GM12872 (cell line): Measurements from ENCODE around the gene IL17RE.

Source experiments
- TF ChIP-seq, protein P1 (sequence below): IDR thresholded peaks from 3 replicates; pipeline ENCODE4 v1.5.1; 2011; ENCODE audit warnings: low read depth, mild to moderate bottlenecking, low read length, moderate library complexity; ENCODE audit not compliant: insufficient read depth

The IL17RE gene

DNA sequence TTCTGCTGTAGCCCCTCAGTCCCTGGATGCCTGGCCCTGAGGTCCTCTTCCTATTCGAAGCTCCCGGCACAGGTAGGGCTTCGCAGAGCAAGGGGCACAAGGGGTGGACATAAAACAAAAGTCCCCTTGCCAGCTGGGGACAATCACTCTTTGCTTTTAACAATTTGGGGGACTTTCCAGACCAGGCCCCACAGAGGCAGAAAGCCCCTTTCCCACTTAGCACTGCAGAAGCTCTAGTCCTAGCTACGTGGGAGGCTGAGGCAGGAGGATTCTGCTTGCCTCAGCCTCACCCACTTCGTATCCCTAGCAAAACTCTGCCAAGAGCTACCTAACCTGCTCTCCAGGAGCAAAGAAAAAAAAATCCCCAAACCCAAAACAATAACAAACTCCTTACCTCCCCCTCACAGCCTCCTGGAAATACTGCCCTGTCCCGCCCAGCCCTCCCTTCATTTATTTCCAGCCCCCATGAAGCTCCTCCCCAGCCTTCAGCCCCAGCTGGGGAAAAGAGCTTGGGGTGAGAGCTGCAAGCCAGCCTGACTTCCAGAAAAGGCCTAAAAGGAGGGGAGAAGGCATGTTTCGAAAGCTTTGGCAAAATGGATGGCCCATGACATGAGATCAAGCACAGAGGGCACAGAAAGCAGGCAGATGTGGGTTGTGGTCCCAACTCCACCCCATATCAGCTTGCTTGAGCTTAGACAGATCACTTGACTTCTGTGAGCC lies 22.7 kb upstream of the IL17RE start, which contains the start of gene CIDEC:
CIDEC (minus strand) TSS at position 424 of the 720 bp plus-strand sequence. CDS start 1,767 bp downstream, outside the sequence.
- TF ChIP-seq, protein P1, sequence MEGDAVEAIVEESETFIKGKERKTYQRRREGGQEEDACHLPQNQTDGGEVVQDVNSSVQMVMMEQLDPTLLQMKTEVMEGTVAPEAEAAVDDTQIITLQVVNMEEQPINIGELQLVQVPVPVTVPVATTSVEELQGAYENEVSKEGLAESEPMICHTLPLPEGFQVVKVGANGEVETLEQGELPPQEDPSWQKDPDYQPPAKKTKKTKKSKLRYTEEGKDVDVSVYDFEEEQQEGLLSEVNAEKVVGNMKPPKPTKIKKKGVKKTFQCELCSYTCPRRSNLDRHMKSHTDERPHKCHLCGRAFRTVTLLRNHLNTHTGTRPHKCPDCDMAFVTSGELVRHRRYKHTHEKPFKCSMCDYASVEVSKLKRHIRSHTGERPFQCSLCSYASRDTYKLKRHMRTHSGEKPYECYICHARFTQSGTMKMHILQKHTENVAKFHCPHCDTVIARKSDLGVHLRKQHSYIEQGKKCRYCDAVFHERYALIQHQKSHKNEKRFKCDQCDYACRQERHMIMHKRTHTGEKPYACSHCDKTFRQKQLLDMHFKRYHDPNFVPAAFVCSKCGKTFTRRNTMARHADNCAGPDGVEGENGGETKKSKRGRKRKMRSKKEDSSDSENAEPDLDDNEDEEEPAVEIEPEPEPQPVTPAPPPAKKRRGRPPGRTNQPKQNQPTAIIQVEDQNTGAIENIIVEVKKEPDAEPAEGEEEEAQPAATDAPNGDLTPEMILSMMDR: no peak

DNA sequence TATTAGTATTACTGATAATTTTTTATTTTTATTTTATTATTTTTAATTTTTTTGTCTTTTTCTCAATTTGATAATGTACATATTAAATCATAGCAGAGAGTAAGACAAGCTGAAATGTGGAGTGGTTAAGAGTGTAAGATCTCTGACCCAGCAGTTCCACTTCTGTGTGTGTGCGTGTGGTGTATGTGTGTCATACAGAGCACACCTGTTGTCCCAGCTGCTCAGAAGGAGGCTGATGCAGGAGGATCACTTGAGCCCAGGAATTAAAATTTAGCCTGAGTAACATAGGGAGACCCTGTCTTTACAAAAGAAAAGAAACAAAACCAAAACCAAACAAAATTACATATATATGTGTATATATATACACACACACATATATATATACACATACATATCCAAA lies 21.2 kb upstream of the IL17RE start:
- TF ChIP-seq, protein P1: no peak

DNA sequence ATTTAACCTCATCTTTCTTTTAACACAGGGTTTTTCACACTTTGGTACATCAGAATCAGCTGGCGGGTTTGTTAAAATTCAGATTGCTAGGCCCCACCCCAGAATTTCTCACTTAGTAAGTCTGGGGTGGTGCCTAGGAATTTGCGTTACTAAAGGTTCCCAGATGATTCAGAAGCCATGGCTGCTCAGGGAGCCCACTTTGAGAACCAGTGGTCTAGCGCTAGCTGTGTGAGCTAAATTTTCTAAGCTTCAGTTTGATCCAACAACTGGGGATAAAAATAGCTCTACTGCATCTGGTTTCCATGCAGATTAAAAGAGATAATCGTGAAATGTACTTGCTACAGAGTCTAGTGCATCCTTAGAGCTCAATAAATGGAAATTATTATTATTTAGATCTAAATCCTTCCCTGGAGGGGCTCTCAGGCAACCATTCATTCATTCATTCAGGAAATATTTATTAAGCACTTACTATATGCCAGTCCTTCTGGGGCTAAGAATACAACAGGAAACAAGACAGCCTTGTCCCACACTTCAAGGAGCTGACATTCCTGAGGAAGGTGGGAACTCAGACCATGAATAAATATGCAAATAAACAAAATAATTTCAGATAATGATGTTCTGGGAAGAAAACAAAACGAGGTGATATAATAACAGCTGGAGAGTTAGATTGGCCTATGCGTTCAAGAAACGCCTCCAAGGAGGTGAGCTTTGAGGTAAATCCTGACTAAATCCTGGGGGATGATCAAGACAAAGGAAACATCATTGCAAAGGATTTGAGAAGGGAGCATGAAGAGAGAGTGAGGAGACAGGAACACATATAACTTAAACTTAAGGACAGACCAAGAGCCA lies 18.7 kb upstream of the IL17RE start:
- TF ChIP-seq, protein P1: no peak

DNA sequence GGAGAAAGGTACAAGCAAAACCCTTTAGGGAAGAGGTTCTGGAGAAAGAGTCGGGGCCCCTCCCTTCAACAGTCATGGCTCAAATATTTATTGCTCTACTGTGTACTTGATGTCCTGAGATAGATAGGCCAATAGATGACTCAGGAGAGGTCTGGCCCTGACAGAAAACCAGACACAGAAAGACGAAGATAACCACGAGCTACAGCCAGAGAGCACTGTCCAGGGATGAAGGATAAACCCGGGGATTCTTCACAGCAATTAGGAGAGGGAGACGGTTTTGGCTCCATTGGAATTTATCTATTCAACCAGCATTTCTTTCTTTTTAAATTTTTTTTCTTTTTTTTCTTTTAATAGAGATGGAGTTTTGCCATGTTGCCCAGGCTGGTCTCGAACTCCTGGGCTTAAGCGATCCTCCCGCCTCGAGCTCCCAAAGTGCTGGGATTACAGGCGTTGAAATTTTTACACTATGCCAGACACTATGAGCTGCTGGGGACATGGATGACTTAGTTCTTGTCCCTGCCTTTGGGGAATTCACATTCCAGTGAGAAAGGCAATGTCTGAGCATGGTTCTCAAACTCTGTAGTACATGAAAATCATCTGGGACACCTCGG lies 18.0 kb upstream of the IL17RE start:
- TF ChIP-seq, protein P1: no peak

DNA sequence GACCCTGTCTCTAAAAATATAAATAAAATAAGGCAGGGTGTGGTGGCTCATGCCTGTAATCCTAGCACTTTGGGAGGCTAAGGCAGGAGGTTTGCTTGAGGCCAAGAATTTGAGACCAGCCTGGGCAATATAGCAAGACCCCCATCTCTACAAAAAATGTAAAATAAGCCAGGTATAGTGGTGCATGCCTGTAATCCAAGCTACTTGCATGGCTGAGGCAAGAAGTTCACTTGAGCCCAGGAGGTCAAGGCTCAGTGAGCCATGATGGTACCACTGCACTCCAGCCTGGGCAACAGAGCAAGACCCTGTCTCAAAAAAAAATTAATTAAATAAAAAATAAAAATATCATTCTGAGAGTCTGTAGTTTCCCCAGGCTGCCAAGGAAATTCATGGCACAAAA lies 16.3 kb upstream of the IL17RE start:
- TF ChIP-seq, protein P1: no peak

DNA sequence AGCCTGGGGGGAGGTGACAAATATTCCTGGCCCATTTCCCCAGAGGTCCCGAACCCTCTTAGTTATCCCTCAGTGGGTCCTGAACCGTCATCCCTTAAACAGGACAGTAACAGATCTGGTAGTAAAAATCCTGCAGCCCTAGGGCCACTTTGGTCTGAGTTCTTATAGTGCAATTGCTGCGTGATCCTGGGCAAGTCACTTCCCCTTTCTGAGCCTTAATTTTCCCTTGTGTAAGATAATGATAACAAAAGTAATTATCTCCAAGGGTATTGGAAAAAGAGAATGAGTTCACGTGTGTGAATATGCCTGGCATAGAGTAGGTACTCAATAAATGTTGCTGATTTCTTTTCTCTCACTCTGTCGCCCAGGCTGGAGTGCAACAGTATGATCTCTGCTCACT lies 15.2 kb upstream of the IL17RE start:
- TF ChIP-seq, protein P1: no peak

DNA sequence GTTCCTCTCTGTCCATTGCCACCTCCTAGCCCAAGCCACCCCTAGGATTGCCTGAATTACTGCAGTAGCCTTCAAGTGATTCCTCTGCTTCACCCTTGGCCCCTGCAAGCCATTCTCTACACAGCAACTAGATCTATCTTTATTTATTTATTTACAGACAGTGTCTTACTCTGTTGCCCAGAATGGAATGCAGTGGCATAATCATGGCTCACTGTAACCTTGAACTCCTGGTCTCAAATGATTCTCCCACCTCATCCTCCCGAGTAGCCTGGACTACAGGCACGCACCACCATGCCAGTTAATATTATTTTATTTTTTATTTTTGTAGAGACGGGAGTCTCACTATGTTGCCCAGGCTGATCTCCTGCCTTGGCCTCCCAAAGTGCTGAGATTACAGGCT lies 14.1 kb upstream of the IL17RE start:
- TF ChIP-seq, protein P1: no peak
